ENCODE results near the gene CCDC85B. TPM values are rescaled to one million over a fixed set of nuclear protein-coding genes. Genes with fewer than 3 reads are reported as not detected.

CCDC85B gene
- total and polyA plus RNA-seq, 2 of the 13 experiments (the other 11 are each of a cell fraction or from before 2014, with no cell fraction given), result 8.2 to 19.5 TPM

DNA sequence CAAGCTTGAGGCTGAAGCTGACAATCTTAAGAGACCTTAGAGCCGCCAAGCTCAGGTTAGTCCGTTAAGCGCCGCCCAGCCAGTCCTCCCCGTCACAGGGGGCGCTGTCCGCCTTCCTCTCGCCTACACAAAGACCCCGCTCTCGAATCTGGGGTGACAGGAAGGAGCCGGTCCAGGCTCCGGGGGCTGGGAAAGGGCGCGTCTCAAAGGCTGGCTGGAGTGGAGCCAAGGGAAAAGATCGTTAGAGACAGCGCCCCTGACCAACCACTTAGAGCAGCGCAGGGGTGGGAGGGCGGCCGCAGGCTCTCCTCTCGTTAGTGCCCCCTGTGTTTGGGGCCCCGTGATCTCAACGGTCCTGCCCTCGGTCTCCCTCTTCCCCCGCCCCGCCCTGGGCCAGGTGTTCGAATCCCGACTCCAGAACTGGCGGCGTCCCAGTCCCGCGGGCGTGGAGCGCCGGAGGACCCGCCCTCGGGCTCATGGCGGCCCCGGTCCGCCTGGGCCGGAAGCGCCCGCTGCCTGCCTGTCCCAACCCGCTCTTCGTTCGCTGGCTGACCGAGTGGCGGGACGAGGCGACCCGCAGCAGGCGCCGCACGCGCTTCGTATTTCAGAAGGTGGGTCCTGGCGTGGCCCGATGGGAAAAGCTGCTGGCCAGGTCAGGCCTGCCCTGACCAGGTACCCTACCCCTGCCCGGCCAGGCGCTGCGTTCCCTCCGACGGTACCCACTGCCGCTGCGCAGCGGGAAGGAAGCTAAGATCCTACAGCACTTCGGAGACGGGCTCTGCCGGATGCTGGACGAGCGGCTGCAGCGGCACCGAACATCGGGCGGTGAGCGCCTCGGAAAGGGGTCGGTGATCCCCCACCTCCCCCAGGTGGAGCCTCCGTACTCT, 30.0 kb upstream of the CCDC85B start, which contains the start of gene MUS81 (continued):
- TF ChIP-seq, protein P1, sequence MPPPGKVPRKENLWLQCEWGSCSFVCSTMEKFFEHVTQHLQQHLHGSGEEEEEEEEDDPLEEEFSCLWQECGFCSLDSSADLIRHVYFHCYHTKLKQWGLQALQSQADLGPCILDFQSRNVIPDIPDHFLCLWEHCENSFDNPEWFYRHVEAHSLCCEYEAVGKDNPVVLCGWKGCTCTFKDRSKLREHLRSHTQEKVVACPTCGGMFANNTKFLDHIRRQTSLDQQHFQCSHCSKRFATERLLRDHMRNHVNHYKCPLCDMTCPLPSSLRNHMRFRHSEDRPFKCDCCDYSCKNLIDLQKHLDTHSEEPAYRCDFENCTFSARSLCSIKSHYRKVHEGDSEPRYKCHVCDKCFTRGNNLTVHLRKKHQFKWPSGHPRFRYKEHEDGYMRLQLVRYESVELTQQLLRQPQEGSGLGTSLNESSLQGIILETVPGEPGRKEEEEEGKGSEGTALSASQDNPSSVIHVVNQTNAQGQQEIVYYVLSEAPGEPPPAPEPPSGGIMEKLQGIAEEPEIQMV (CRISPR knock-in tag; IDR thresholded peaks at IDR 0.05; ENCODE audit: low read depth), result no peak
- TF ChIP-seq SMYD3 (CRISPR knock-in tag; IDR thresholded peaks at IDR 0.05) (no peak), KDM4B (CRISPR knock-in tag; IDR thresholded peaks at IDR 0.05) (no peak), NFKB2 (CRISPR knock-in tag; IDR thresholded peaks at IDR 0.05; ENCODE audit: borderline replicate concordance) (no peak), RORA (CRISPR knock-in tag; IDR thresholded peaks at IDR 0.05) (no peak), ZNF510 (CRISPR knock-in tag; IDR thresholded peaks at IDR 0.05; ENCODE audit: low read depth) (no peak), AHR (CRISPR knock-in tag; IDR thresholded peaks at IDR 0.05) (no peak; the same call in 1 of the 2 replicates), RXRA (CRISPR knock-in tag; IDR thresholded peaks at IDR 0.05) (peak; percentile 49), ZNF446 (CRISPR knock-in tag; IDR thresholded peaks at IDR 0.05) (peak; percentile 81; the same call in 1 of the 2 replicates), NR2C2 (CRISPR knock-in tag; IDR thresholded peaks at IDR 0.05; ENCODE audit: borderline replicate concordance) (peak; percentile 91), ZNF136 (CRISPR knock-in tag; IDR thresholded peaks at IDR 0.05; ENCODE audit: low read depth) (no peak; the same call in 1 of the 2 replicates), ZFP82 (CRISPR knock-in tag; IDR thresholded peaks at IDR 0.05; ENCODE audit: borderline replicate concordance) (peak; percentile 92; the same call in 1 of the 2 replicates), SP140L (CRISPR knock-in tag; IDR thresholded peaks at IDR 0.05; ENCODE audit: borderline replicate concordance) (0 out of 2 replicates have a peak, but pooled peaks have one; percentile 26), ZNF335 (CRISPR knock-in tag; IDR thresholded peaks at IDR 0.05) (peak; percentile 66; the same call in 1 of the 2 replicates)
- TF ChIP-seq, protein P2, sequence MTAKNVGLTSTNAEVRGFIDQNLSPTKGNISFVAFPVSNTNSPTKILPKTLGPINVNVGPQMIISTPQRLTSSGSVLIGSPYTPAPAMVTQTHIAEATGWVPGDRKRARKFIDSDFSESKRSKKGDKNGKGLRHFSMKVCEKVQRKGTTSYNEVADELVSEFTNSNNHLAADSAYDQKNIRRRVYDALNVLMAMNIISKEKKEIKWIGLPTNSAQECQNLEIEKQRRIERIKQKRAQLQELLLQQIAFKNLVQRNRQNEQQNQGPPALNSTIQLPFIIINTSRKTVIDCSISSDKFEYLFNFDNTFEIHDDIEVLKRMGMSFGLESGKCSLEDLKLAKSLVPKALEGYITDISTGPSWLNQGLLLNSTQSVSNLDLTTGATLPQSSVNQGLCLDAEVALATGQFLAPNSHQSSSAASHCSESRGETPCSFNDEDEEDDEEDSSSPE (CRISPR knock-in tag; IDR thresholded peaks at IDR 0.05), result peak; percentile 79
- TF ChIP-seq, protein P3, sequence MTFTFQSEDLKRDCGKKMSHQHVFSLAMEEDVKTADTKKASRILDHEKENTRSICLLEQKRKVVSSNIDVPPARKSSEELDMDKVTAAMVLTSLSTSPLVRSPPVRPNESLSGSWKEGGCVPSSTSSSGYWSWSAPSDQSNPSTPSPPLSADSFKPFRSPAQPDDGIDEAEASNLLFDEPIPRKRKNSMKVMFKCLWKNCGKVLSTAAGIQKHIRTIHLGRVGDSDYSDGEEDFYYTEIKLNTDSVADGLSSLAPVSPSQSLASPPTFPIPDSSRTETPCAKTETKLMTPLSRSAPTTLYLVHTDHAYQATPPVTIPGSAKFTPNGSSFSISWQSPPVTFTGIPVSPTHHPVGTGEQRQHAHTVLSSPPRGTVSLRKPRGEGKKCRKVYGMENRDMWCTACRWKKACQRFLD (CRISPR knock-in tag; IDR thresholded peaks at IDR 0.05; ENCODE audit: borderline replicate concordance), result no peak; the same call in 1 of the 2 replicates
- TF ChIP-seq, protein P4, sequence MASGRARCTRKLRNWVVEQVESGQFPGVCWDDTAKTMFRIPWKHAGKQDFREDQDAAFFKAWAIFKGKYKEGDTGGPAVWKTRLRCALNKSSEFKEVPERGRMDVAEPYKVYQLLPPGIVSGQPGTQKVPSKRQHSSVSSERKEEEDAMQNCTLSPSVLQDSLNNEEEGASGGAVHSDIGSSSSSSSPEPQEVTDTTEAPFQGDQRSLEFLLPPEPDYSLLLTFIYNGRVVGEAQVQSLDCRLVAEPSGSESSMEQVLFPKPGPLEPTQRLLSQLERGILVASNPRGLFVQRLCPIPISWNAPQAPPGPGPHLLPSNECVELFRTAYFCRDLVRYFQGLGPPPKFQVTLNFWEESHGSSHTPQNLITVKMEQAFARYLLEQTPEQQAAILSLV (CRISPR knock-in tag; IDR thresholded peaks at IDR 0.05; ENCODE audit: borderline replicate concordance), result 0 out of 2 replicates have a peak, but pooled peaks have one; percentile 20
- TF ChIP-seq, protein P5, sequence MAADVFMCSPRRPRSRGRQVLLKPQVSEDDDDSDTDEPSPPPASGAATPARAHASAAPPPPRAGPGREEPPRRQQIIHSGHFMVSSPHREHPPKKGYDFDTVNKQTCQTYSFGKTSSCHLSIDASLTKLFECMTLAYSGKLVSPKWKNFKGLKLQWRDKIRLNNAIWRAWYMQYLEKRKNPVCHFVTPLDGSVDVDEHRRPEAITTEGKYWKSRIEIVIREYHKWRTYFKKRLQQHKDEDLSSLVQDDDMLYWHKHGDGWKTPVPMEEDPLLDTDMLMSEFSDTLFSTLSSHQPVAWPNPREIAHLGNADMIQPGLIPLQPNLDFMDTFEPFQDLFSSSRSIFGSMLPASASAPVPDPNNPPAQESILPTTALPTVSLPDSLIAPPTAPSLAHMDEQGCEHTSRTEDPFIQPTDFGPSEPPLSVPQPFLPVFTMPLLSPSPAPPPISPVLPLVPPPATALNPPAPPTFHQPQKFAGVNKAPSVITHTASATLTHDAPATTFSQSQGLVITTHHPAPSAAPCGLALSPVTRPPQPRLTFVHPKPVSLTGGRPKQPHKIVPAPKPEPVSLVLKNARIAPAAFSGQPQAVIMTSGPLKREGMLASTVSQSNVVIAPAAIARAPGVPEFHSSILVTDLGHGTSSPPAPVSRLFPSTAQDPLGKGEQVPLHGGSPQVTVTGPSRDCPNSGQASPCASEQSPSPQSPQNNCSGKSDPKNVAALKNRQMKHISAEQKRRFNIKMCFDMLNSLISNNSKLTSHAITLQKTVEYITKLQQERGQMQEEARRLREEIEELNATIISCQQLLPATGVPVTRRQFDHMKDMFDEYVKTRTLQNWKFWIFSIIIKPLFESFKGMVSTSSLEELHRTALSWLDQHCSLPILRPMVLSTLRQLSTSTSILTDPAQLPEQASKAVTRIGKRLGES (CRISPR knock-in tag; IDR thresholded peaks at IDR 0.05; ENCODE audit: borderline replicate concordance), result 0 out of 2 replicates have a peak, but pooled peaks have one; percentile 52
- TF ChIP-seq, protein P6, sequence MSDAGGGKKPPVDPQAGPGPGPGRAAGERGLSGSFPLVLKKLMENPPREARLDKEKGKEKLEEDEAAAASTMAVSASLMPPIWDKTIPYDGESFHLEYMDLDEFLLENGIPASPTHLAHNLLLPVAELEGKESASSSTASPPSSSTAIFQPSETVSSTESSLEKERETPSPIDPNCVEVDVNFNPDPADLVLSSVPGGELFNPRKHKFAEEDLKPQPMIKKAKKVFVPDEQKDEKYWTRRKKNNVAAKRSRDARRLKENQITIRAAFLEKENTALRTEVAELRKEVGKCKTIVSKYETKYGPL (CRISPR knock-in tag; IDR thresholded peaks at IDR 0.05), result 0 out of 2 replicates have a peak, but pooled peaks have one; percentile 12

Data from HepG2 (cell line).